H1 (cell line): ENCODE data around the gene SYCE3. TPM values are rescaled to one million over a fixed set of nuclear protein-coding genes. Genes with fewer than 3 reads are reported as not detected.

Source experiments
- CHD7 ChIP-seq: fragments of 300-600 bp; sonication (generic); IDR thresholded peaks from 2 replicates; pipeline ENCODE4 v1.7.1; 2012; ENCODE audit warnings: low read length, moderate library complexity, mild to moderate bottlenecking, inconsistent platforms; ENCODE audit not compliant: insufficient replicate concordance
- NANOG ChIP-seq: IDR thresholded peaks from 2 replicates; pipeline ENCODE4 v1.6.1; 2011; ENCODE audit warnings: low read length, low read depth, mild to moderate bottlenecking, inconsistent platforms; ENCODE audit not compliant: insufficient read depth, poor library complexity, severe bottlenecking
- TCF12 ChIP-seq: IDR thresholded peaks from 2 replicates; pipeline ENCODE4 v1.6.1; 2011; ENCODE audit warnings: low read depth, mild to moderate bottlenecking, low read length
- polyA plus RNA-seq, 7 experiments: library from polyadenylated mRNA; depleted of rRNA in 3 of 7; stranded (reverse) in 5 of 7; unstranded in 2 of 7; fragments of >200 nt in 5 of 7; fragments of 200-250 nt in 2 of 7; gene quantifications; 1 replicate in 5 of 7; 2 replicates in 1 of 7; 4 replicates in 1 of 7; pipeline versions ENCODE4 v1.2.1 to v1.2.3, GENCODE V29; 2011 to 2013; ENCODE audit warnings: missing spikeins in 2 of 7, mixed read lengths in 2 of 7
- total RNA-seq: library from RNA; stranded (reverse); fragmentation: NEBNext Ultra II Directional; extraction: Animal tissue kit (Norgen Biotek cat#: 25700); gene quantifications from 2 replicates; pipeline ENCODE4 v1.2.1, GENCODE V29; 2021

Gene SYCE3
- total and polyA plus RNA-seq, 2 of the 8 experiments (the other 6 are each of a cell fraction or from before 2014, with no cell fraction given) = 1.9 TPM; not detected in 1

- no peak for TF ChIP-seq CHD7
- no peak for TF ChIP-seq TCF12
- TF ChIP-seq NANOG = no peak
These were observed 45.8 kb downstream of the SYCE3 start (continued) for GRCh38 chr22:50516891-50517290.
